Aorta (tissue), 5 donors: ENCODE measurements around the gene DENND10. TPM values are rescaled to one million over a fixed set of nuclear protein-coding genes. Genes with fewer than 3 reads are reported as not detected.

Experiments
- ATAC-seq: fragments of 200-7000 bp; cut with Tn5 transposase; one replicate; pipeline ENCODE4 v1.9.1; 2022; ENCODE audit warnings: moderate library complexity; ENCODE audit not compliant: low FRiP score
- DNase-seq, 2 donors: peaks; one replicate each; pipeline ENCODE4 v3.0.0-alpha.2; 2020
- H3K27ac ChIP-seq, 2 donors: one replicate each; pipeline ENCODE4 v1.5.1; 2013; ENCODE audit warnings: low read length in 2 of 2, mild to moderate bottlenecking in 2 of 2, moderate library complexity in 2 of 2, control low read depth in 1 of 2, inconsistent platforms in 1 of 2, low read depth in 1 of 2
- H3K27me3 ChIP-seq, 2 donors: one replicate each; pipeline ENCODE4 v1.6.1; 2013; ENCODE audit warnings: control low read depth in 1 of 2, low read length in 1 of 2, mild to moderate bottlenecking in 1 of 2, moderate library complexity in 1 of 2; ENCODE audit not compliant: insufficient read depth in 2 of 2, control insufficient read depth in 1 of 2
- H3K36me3 ChIP-seq, 2 donors: one replicate each; pipeline ENCODE4 v1.6.1; 2013; ENCODE audit warnings: control low read depth in 1 of 2, low read length in 1 of 2, mild to moderate bottlenecking in 1 of 2; ENCODE audit not compliant: insufficient read depth in 2 of 2, control insufficient read depth in 1 of 2
- H3K4me1 ChIP-seq, 2 donors: one replicate each; pipeline ENCODE4 v1.6.1; 2013; ENCODE audit warnings: low read length in 2 of 2, control low read depth in 1 of 2, mild to moderate bottlenecking in 1 of 2, moderate library complexity in 1 of 2; ENCODE audit not compliant: insufficient read depth in 2 of 2, control insufficient read depth in 1 of 2
- H3K4me3 ChIP-seq, 2 donors: one replicate each; pipeline ENCODE4 v1.5.1; 2013; ENCODE audit warnings: low read length in 2 of 2, control low read depth in 1 of 2, mild to moderate bottlenecking in 1 of 2
- H3K9me3 ChIP-seq: one replicate; pipeline ENCODE4 v1.6.1; 2013; ENCODE audit warnings: mild to moderate bottlenecking, low read length; ENCODE audit not compliant: control insufficient read depth
- WGBS, 2 donors: extraction: QIAGEN DNeasy Blood & Tissue Kit; methylation state at CpG; one replicate each; pipeline ENCODE4 v1.1.7; 2013; 5-methylcytosine and 5-hydroxymethylcytosine counted together
- intact Hi-C, 2 donors: fragments of 100-400 bp; cut with DNase I; formaldehyde crosslinking; loops; one replicate each; pipeline versions ENCODE4 v1.14.2 to v1.15.0; 2022
- polyA plus RNA-seq, 2 donors: library from polyadenylated mRNA; stranded (reverse); fragments of 200-250 nt; gene quantifications; one replicate each; pipeline ENCODE4 v1.2.3, GENCODE V29; 2013
- total RNA-seq, 2 donors: library from RNA; stranded (reverse); fragmentation: NEBNext Ultra II Directional; extraction: Animal tissue kit (Norgen Biotek cat#: 25700); gene quantifications; one replicate each; pipeline ENCODE4 v1.2.1, GENCODE V29; 2021
- donor health status: healthy with polysubstance abuse.
- donor health status: Bipolar disorder and iron deficiency.
- donor health status: DM: no; HTN: no; CAD: no.
- donor health status: DM: no; HTN: no; CAD: no.
- donor health status: DM: yes; HTN: yes; CAD: no.

Gene DENND10
- total and polyA plus RNA-seq, 4 donors, result 15.2 to 28.8 (median 23.3) TPM

DNA sequence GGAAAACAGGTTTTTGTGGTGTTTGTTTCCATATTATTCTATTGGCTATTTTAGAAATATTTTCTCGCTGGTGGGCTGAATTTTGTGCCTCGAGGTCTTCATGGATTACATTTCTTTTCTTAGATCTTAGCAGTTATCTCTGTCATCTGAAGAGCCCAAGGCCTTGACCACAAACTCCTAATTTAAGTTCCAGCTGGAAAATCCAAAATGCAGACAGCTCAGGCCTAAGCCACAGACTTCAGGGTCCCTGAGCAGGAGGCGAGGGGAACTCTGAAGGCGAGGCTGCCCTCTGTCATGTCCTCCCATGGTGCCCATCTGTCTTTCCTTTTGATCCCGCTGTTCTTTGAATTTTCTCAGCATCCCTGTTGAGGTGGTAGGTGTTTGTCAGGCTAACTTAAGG, 14.3 kb downstream of the DENND10 start:
- DNase-seq (no peak), ATAC-seq (no peak)
- no peaks in the 10 kb centered on the region for H3K4me1 ChIP-seq
- 91 to 94% methylated on average over 5 of the region's 5 CpGs for WGBS, 2 donors
- intact Hi-C loops, result no loop called here
- H3K27ac ChIP-seq, result no peak overlapping the region
- H3K9me3 ChIP-seq, result no peaks in the 10 kb centered on the region
- H3K36me3 ChIP-seq, result peaks cover 2 to 10% of the 10 kb centered on the region in 2 donors
- H3K4me3 ChIP-seq, result no peak overlapping the region
- H3K27me3 ChIP-seq, result no peaks in the 10 kb centered on the region

GRCh38 chr10:119119400-119119799, 15.5 kb downstream of the DENND10 start:
- H3K27me3 ChIP-seq, result no peaks in the 10 kb centered on the region
- intact Hi-C loops, result no loop called here
- H3K4me1 ChIP-seq, result no peaks in the 10 kb centered on the region
- H3K9me3 ChIP-seq, result no peaks in the 10 kb centered on the region
- H3K4me3 ChIP-seq, result no peak overlapping the region
- no peak overlapping the region for H3K27ac ChIP-seq
- WGBS, 2 donors, result 95 to 96% methylated on average over 1 of the region's 1 CpG
- ATAC-seq (no peak), DNase-seq (no peak)
- H3K36me3 ChIP-seq, result peaks cover 2 to 5% of the 10 kb centered on the region in 2 donors

DNA sequence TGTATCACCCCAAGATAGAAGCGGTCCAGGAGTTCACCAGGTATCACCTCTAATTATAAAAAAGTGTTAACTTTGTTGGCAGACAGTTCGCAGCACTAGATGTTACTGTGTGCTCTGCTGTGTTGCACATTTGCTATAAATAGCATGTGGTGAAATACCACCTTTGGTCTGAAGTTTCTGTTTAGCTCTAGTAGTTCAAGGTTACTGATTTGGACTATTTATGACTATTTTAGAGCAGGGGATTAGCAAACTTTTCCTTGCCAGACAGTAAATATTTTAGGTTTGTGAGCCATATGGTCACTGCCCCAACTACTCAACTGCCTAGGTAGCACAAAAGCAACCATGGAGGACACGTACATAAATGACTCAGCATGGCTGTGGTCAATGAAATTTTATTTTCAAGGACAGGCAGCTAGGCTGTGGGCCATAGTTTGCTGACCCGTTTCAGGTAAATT, 16.5 kb downstream of the DENND10 start:
- no peaks in the 10 kb centered on the region for H3K9me3 ChIP-seq
- ATAC-seq (no peak), DNase-seq (no peak)
- no peaks in the 10 kb centered on the region for H3K27me3 ChIP-seq
- no peak overlapping the region for H3K4me3 ChIP-seq
- intact Hi-C loops, result no loop called here
- H3K36me3 ChIP-seq, result peaks cover 2% of the 10 kb centered on the region in 2 donors
- H3K27ac ChIP-seq, result no peak overlapping the region
- no peaks in the 10 kb centered on the region for H3K4me1 ChIP-seq
- 85% methylated on average over 4 of the region's 4 CpGs for WGBS, 2 donors

DNA sequence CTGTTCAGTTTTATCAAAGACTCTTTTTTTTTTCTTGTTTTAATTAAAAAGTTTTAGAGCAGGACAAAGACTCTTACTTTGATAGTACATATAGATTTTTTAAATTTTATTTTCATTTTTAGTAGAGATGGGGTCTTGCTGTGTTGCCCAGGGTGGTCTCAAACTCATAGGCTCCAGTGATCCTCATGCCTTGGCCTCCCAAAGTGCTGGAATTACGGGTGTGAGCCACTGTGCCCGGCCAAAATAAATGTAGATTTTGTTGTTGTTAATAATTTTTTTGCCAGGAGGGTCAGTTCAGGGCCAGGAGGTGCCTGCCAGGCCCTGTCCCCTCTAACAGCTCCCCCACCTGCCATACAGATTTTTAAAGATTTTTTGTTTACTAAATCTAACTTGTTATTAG, 17.0 kb downstream of the DENND10 start:
- Histone ChIP-seq H3K27me3 (no peaks in the 10 kb centered on the region), H3K9me3 (no peaks in the 10 kb centered on the region), H3K4me1 (no peaks in the 10 kb centered on the region), H3K27ac (no peak overlapping the region), H3K4me3 (no peak overlapping the region), H3K36me3 (peaks cover 2% of the 10 kb centered on the region in 2 donors)
- no peak for DNase-seq
- WGBS, 2 donors, result 52 to 71% methylated on average over 2 of the region's 2 CpGs
- no peak for ATAC-seq
- intact Hi-C loops, result no loop called here

- H3K4me3 ChIP-seq, result no peak overlapping the region
- H3K27ac ChIP-seq, result no peak overlapping the region
- intact Hi-C loops, result no loop called here
- no peaks in the 10 kb centered on the region for H3K4me1 ChIP-seq
- 90 to 94% methylated on average over 2 of the region's 2 CpGs for WGBS, 2 donors
- DNase-seq, result no peak
- no peak for ATAC-seq
- H3K36me3 ChIP-seq, result peaks cover 0 to 5% of the 10 kb centered on the region in 2 donors
- no peaks in the 10 kb centered on the region for H3K27me3 ChIP-seq
- H3K9me3 ChIP-seq, result no peaks in the 10 kb centered on the region
Observed at GRCh38 chr10:119125942-119126341, 22.0 kb downstream of the DENND10 start.

DNA sequence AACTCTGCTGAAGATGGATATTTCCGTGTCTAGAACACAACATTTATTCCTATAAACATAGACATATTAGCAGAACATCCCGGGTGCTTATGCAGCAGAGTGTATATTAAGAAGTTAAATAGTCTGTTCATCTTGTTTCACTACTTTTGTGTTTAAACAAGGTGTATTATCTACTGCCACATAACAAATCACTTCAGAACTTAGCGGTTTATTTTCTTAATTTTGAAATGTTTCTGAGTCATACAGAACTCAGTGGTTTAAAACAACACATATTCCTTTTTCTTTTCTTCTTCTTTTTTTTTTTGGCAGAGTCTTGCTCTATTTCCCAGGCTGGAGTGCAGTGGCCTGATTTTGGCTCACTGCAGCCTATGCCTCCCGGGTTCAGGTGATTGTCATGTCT, 25.8 kb downstream of the DENND10 start:
- Histone ChIP-seq H3K27me3 (no peaks in the 10 kb centered on the region), H3K36me3 (peaks cover 0 to 5% of the 10 kb centered on the region in 2 donors), H3K4me1 (no peaks in the 10 kb centered on the region), H3K27ac (no peak overlapping the region), H3K4me3 (no peak overlapping the region), H3K9me3 (no peaks in the 10 kb centered on the region)
- no peak for DNase-seq
- no peak for ATAC-seq
- 89 to 92% methylated on average over 4 of the region's 4 CpGs for WGBS, 2 donors
- intact Hi-C loops, result no loop called here

DNA sequence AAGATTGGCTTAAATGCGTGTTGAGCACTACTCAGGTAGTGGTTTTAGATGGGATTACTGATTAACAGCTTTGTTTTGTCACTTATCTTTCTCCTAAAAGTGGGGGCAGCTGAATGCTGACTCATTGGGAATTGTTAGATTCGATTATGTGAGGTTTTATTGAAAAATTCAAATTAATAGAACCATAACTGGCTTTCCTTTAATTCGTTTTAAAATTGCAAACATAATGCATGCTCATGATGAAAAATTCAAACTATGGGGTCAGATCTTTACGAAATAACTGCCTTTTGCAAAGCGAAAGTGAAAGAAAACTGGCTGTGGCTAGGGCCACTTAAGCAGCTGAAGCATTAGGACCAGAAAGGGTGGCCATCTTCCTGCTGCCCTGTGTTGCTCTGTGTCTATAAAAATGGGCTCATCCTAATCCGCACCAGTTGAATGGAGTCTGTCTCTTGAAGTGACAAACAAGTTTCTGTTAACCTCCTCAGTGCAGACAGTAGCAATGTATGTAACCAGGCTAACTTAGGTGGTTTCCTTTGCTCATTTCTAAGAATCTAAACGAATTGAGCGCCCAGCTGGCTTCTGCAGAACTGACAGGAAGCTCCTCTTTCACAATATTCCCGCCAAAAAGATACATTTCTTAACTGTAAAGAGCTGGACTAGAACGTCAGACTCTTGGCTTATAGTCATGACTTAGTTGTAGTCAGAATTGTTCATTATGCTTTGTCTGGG, 27.8 kb downstream of the DENND10 start:
- no peaks in the 10 kb centered on the region for H3K27me3 ChIP-seq
- H3K9me3 ChIP-seq, result no peaks in the 10 kb centered on the region
- H3K27ac ChIP-seq, result no peak overlapping the region
- intact Hi-C loops, result no loop called here
- H3K36me3 ChIP-seq, result peaks cover 3 to 5% of the 10 kb centered on the region in 2 donors
- DNase-seq (no peak), ATAC-seq (no peak)
- H3K4me3 ChIP-seq, result no peak overlapping the region
- no peaks in the 10 kb centered on the region for H3K4me1 ChIP-seq
- 84 to 87% methylated on average over 10 of the region's 10 CpGs for WGBS, 2 donors

- peaks cover 3 to 5% of the 10 kb centered on the region in 2 donors for H3K36me3 ChIP-seq
- H3K9me3 ChIP-seq, result no peaks in the 10 kb centered on the region
- H3K27ac ChIP-seq, result no peak overlapping the region
- no peaks in the 10 kb centered on the region for H3K4me1 ChIP-seq
- no peak for DNase-seq
- WGBS, 2 donors, result 90 to 92% methylated on average over 14 of the region's 14 CpGs
- H3K4me3 ChIP-seq, result no peak overlapping the region
- intact Hi-C loops, result no loop called here
- no peaks in the 10 kb centered on the region for H3K27me3 ChIP-seq
- ATAC-seq, result no peak
Observed at GRCh38 chr10:119132521-119133345, 28.8 kb downstream of the DENND10 start.

DNA sequence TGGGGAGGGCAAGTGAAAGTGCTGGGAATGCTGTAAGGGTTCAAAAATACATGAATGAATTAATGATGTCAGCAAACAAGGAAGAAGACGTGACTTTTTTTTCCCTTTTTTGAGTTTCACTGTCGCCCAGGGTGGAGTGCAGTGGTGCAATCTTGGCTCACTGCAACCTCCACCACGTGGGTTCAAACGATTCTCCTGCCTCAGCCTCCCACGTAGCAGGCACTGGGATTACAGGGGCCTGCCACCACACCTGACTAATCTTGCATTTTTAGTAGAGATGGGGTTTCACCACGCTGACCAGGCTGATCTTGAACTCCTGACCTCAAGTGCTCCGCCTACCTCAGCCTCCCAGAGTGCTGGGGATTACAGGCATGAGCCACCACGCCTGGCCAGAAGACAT, 30.0 kb downstream of the DENND10 start:
- no peak for ATAC-seq
- no peak overlapping the region for H3K4me3 ChIP-seq

More for the DNA sequence above, 30.0 kb downstream of the DENND10 start:
- 92 to 93% methylated on average over 8 of the region's 8 CpGs for WGBS, 2 donors
- H3K27me3 ChIP-seq, result no peaks in the 10 kb centered on the region
- no peaks in the 10 kb centered on the region for H3K9me3 ChIP-seq
- DNase-seq, result no peak
- no peaks in the 10 kb centered on the region for H3K4me1 ChIP-seq
- intact Hi-C loops, result no loop called here
- H3K27ac ChIP-seq, result no peak overlapping the region
- H3K36me3 ChIP-seq, result peaks cover 3 to 5% of the 10 kb centered on the region in 2 donors
